Measurements from ENCODE around the gene GPC3. TPM values are rescaled to one million over a fixed set of nuclear protein-coding genes. Genes with fewer than 3 reads are reported as not detected.
"Not testable (repeated sequence)": the region's sequence is repeated elsewhere in the genome, so short reads cannot be mapped to it uniquely, and the experiment has no call there.

The GPC3 gene
- total RNA-seq, 2 experiments from 2014 or later = 0.58 to 0.63 TPM

DNA sequence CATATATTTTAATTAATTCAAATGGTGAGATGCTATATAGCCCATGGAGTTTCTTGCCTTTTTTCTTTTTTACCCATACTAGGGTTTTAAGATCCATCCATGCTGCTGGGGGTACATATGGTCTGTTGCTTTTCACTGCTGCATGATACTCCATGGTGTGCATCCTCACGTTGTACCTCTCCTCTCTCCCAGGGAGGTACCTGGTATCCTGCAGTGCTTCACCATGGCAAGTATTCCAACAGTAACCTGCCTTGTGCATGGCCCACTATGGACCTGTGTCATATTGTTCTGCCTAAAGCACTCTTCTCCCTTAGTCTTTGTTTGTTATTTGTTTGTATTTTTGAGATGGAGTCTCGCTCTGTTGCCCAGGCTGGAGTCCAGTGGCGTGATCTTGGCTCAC, 455.8 kb downstream of the GPC3 start:
- H3K4me1 Mint-ChIP-seq (ENCODE audit: low read depth) = no peaks in the 10 kb centered on the region
- no peaks in the 10 kb centered on the region for H3K36me3 Mint-ChIP-seq (ENCODE audit: low read depth)
- no peaks in the 10 kb centered on the region for H3K27me3 Mint-ChIP-seq
- DNase-seq = no peak
- no peak overlapping the region for H3K27ac Mint-ChIP-seq
- CTCF ChIA-PET = no interaction called here
- POLR2A ChIA-PET = no interaction called here
- intact Hi-C loops (cut with micrococcal nuclease) = no loop called here
- H3K4me3 Mint-ChIP-seq = no peak overlapping the region
- H3K9me3 Mint-ChIP-seq = no peaks in the 10 kb centered on the region
- ATAC-seq = no peak
- TF ChIP-seq, protein P1, sequence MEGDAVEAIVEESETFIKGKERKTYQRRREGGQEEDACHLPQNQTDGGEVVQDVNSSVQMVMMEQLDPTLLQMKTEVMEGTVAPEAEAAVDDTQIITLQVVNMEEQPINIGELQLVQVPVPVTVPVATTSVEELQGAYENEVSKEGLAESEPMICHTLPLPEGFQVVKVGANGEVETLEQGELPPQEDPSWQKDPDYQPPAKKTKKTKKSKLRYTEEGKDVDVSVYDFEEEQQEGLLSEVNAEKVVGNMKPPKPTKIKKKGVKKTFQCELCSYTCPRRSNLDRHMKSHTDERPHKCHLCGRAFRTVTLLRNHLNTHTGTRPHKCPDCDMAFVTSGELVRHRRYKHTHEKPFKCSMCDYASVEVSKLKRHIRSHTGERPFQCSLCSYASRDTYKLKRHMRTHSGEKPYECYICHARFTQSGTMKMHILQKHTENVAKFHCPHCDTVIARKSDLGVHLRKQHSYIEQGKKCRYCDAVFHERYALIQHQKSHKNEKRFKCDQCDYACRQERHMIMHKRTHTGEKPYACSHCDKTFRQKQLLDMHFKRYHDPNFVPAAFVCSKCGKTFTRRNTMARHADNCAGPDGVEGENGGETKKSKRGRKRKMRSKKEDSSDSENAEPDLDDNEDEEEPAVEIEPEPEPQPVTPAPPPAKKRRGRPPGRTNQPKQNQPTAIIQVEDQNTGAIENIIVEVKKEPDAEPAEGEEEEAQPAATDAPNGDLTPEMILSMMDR (IDR thresholded peaks at IDR 0.05) = no peak

DNA sequence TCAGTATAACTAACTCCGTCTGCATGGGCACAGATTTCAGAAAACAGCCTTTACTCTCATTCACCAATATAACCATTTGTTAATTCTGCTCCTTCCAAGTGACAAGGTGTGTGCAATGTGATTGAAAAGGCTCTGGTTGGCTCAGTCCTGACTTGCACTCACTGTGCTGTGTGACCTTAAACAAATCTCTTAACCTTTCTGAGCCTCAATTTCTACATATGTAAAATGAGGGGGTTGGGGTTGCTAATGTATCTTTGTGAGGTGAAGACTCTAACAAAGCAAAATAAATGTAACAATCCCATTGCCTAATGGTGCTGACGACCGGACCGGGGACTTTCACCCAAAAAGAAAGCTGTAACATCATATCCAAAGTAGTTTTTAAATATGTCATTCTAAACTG, 457.6 kb downstream of the GPC3 start:
- ATAC-seq (no peak), DNase-seq (no peak)
- Mint-ChIP-seq H3K27ac (no peak overlapping the region), H3K27me3 (no peaks in the 10 kb centered on the region), H3K4me1 (ENCODE audit: low read depth) (no peaks in the 10 kb centered on the region), H3K4me3 (no peak overlapping the region), H3K36me3 (ENCODE audit: low read depth) (no peaks in the 10 kb centered on the region), H3K9me3 (no peaks in the 10 kb centered on the region)
- CTCF ChIA-PET = no interaction called here
- intact Hi-C loops (cut with micrococcal nuclease) = no loop called here
- POLR2A ChIA-PET = no interaction called here
- TF ChIP-seq, protein P1 (IDR thresholded peaks at IDR 0.05) = no peak

DNA sequence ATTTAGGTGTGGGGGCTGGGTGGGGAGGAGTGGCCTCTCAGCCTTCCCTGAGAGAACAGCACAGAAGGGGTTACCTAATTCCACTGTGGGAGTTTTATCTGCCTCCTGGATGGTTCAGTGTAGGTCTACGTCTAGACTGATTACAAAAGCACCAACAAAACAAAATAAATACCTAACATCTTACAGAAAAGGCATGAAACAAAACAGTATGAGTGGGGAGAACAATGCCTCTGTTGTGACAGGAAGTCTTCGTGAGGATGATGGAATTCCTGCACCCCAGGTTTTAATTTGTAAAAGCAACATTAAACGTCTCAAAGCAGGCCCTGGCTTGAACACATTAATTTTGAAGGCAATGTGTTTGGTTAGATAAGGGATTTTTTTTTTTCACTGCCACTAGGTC, 458.0 kb downstream of the GPC3 start:
- Mint-ChIP-seq H3K27ac (no peak overlapping the region), H3K4me1 (ENCODE audit: low read depth) (no peaks in the 10 kb centered on the region), H3K4me3 (no peak overlapping the region), H3K36me3 (ENCODE audit: low read depth) (no peaks in the 10 kb centered on the region), H3K9me3 (no peaks in the 10 kb centered on the region), H3K27me3 (no peaks in the 10 kb centered on the region)
- TF ChIP-seq, protein P1 (IDR thresholded peaks at IDR 0.05) = no peak
- ChIA-PET POLR2A (no interaction called here), CTCF (no interaction called here)
- no peak for ATAC-seq
- intact Hi-C loops (cut with micrococcal nuclease) = no loop called here
- DNase-seq = no peak

DNA sequence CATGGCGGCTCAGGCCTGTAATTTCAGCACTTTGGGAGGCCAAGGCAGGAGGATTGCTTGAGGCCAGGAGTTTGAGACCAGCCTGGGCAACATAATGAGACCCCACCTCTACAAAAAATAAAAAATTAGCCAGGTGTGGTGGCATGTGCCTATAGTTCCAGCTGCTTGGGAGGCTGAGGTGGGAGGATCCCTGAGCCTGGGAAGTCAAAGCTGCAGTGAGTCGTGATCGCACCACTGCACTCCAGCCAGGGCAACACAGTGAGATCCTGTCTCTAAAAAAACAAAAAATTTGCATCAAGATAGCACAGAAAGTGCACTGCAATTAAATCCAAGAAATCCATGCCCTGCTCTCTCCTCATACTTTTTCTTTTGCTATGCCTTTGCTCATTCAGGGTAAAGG, 458.6 kb downstream of the GPC3 start:
- DNase-seq; H3K27ac Mint-ChIP-seq; H3K9me3 Mint-ChIP-seq; intact Hi-C loops (cut with micrococcal nuclease); H3K36me3 Mint-ChIP-seq (ENCODE audit: low read depth); POLR2A ChIA-PET; ATAC-seq; H3K4me1 Mint-ChIP-seq (ENCODE audit: low read depth); CTCF ChIA-PET; H3K27me3 Mint-ChIP-seq; H3K4me3 Mint-ChIP-seq: not testable (repeated sequence)

DNA sequence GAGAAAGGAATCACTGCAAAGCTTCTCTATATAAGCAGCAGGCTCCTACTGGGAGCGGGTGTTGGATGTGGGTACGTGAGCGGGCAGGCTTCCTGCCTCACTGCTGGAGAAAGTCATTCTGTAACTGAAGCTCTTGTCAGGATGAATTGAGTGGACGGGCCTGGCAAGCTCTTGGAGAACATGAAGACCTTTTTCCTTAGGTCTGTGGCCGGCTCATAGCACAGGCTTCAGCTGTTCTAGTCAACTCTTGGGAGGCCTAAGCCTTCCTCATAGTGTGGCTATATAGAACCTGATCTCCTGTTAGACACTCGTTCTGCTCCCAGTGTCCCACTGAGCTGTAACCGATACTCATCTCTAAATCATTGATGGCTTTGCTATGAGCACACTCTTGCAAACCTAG, 461.9 kb downstream of the GPC3 start:
- intact Hi-C loops (cut with micrococcal nuclease) = no loop called here
- no peaks in the 10 kb centered on the region for H3K4me1 Mint-ChIP-seq (ENCODE audit: low read depth)
- H3K27ac Mint-ChIP-seq = no peak overlapping the region
- ATAC-seq (no peak), DNase-seq (no peak)
- TF ChIP-seq, protein P1 (IDR thresholded peaks at IDR 0.05) = no peak
- H3K4me3 Mint-ChIP-seq = no peak overlapping the region
- CTCF ChIA-PET = no interaction called here
- no peaks in the 10 kb centered on the region for H3K36me3 Mint-ChIP-seq (ENCODE audit: low read depth)
- H3K9me3 Mint-ChIP-seq = no peaks in the 10 kb centered on the region
- POLR2A ChIA-PET = no interaction called here
- H3K27me3 Mint-ChIP-seq = peaks cover 2% of the 10 kb centered on the region

DNA sequence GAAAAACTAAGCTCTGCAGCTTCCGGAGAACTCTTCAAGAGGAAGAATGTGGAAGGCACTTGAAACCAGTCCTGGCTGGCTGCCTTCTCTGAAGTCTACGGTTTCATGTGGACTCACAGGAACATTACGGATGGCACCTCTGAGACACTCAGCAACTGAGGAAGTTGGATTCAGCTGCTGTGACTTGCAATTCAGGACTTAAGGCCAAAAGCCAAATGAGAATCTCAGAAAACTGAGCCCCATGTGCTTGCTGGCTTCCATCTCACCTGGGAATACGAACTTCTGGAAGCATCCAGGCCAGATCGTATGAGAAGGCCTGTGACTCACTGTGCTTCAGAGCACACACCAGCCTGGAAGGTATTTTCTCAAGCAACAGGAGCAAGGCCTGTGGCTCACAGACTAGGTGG, 462.3 kb downstream of the GPC3 start:
- Mint-ChIP-seq H3K4me1 (ENCODE audit: low read depth) (no peaks in the 10 kb centered on the region), H3K9me3 (no peaks in the 10 kb centered on the region), H3K4me3 (no peak overlapping the region), H3K27ac (no peak overlapping the region), H3K36me3 (ENCODE audit: low read depth) (no peaks in the 10 kb centered on the region), H3K27me3 (peaks cover 2% of the 10 kb centered on the region)
- intact Hi-C loops (cut with micrococcal nuclease) = no loop called here
- ATAC-seq = no peak
- TF ChIP-seq, protein P1 (IDR thresholded peaks at IDR 0.05) = no peak
- DNase-seq = no peak
- ChIA-PET CTCF (no interaction called here), POLR2A (no interaction called here)

Data from activated CD8-positive, alpha-beta T cell treated with anti-CD3 and anti-CD28 coated beads for 36 hours (primary cell).